Activated CD8-positive, alpha-beta T cell treated with anti-CD3 and anti-CD28 coated beads, Interleukin-2, amount 10 ng/mL, durations not matched to agents 7 days and 5 days (primary cell): ENCODE data around the gene CCDC183. TPM values are rescaled to one million over a fixed set of nuclear protein-coding genes. Genes with fewer than 3 reads are reported as not detected.
A peak's percentile ranks its signal among the peaks of the same experiment; 100 is the strongest.

Experiments
- ATAC-seq: fragments of 150-1000 bp; cut with Tn5 transposase; one replicate; pipeline ENCODE4 v1.10.0; 2021; ENCODE audit warnings: moderate library complexity
- CTCF ChIA-PET: fragments of 350-600 bp; sonication (Branson Sonifier 250); formaldehyde crosslinking; loops from one replicate; lab custom pipeline; 2021; ENCODE audit warnings: antibody characterized with exemption; lab: Charles Lee
- POLR2A ChIA-PET: fragments of 350-600 bp; sonication (Branson Sonifier 250); formaldehyde crosslinking; loops from one replicate; lab custom pipeline; 2021; ENCODE audit warnings: antibody characterized with exemption; lab: Charles Lee
- DNase-seq: peaks from one replicate; pipeline ENCODE4 v3.0.0-alpha.2; 2020
- H3K27ac Mint-ChIP-seq: one replicate; pipeline ENCODE4 v1.8.0; 2021; ENCODE audit warnings: mild to moderate bottlenecking, mixed read lengths
- H3K27me3 Mint-ChIP-seq: one replicate; pipeline ENCODE4 v1.8.0; 2021; ENCODE audit warnings: low read depth, mixed read lengths
- H3K36me3 Mint-ChIP-seq: one replicate; pipeline ENCODE4 v1.8.0; 2021; ENCODE audit warnings: low read depth, mixed read lengths
- H3K4me1 Mint-ChIP-seq: one replicate; pipeline ENCODE4 v1.8.0; 2021; ENCODE audit warnings: low read depth, mixed read lengths
- H3K4me3 Mint-ChIP-seq: one replicate; pipeline ENCODE4 v1.8.0; 2021; ENCODE audit warnings: mild to moderate bottlenecking, mixed read lengths
- H3K9me3 Mint-ChIP-seq: one replicate; pipeline ENCODE4 v1.8.0; 2022; ENCODE audit warnings: mixed read lengths; ENCODE audit not compliant: insufficient read depth
- total RNA-seq, 2 experiments: library from RNA; stranded (reverse); gene quantifications; one replicate each; pipeline ENCODE4 v1.2.3, GENCODE V29; 2021

The CCDC183 gene
- total RNA-seq = under 1 TPM; 0.26 to 0.44 TPM

DNA sequence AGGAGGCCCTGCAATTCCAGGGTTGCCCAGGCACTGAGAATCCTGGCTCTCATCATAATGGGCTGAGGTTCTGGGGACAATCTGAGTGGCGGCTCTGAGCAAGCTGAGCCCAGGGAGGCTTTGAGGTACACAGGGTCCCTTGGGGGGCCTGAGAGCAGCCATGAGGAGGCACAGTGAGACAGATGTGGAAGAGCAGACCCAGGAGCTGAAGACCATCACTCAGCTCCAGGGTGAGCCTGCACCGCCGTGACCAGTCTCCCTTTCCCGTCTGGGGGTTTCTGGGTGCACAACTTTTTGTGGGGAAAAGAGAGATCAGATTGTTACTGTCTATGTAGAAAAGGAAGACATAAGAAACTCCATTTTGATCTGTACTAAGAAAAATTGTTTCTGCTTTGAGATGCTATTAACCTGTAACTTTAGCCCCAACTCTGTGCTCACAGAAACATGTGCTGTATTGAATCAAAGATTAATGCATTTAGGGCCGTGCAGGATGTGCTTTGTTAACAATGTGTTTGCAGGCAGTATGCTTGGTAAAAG, at the start of gene CCDC183:
CCDC183 (plus strand) TSS at position 101 of the 537 bp plus-strand sequence; CDS start at position 161, 60 bp downstream.
- POLR2A ChIA-PET = no interaction called here
- ATAC-seq = no peak

DNA sequence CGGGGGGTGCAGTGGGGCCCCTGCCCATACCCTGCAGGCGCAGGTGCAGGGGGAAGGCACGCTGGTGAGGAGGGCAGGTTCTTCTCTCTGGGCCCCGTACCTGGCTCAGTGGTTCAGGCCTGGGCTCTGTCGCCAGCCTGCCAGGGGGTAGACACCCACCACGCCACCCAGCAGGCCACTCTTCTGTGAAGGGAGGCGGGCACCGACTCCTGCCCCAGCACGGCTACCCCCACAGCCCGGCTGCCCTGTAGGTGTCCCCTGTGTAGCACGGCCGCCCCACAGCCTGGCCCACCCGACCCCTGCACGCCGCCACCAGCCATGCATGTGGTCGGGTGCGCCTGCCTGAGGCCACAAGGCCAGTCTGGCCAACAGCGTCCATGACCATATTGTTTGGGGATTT, 49.5 kb upstream of the CCDC183 start:
- Mint-ChIP-seq H3K9me3 (no peaks in the 10 kb centered on the region), H3K27me3 (peaks cover 4% of the 10 kb centered on the region), H3K36me3 (peaks cover 5% of the 10 kb centered on the region), H3K27ac (no peak overlapping the region), H3K4me1 (peaks cover 10% of the 10 kb centered on the region), H3K4me3 (no peak overlapping the region)
- DNase-seq (no peak), ATAC-seq (no peak)
- ChIA-PET POLR2A (interaction anchor here (0.6 kb wide), 1 partner anchor 62 kb away, joined by 3 read pairs; no protein-coding TSS in a partner anchor), CTCF (no interaction called here)

More for the DNA sequence above, at the start of gene CCDC183:
- peaks cover 41% of the 10 kb centered on the region for H3K4me1 Mint-ChIP-seq
- peaks cover 20% of the 10 kb centered on the region for H3K27me3 Mint-ChIP-seq
- CTCF ChIA-PET = interaction anchor here (0.9 kb wide), 1 partner anchor 440 kb away, joined by 3 read pairs; no protein-coding TSS in a partner anchor
- no peak within 1 kb of the TSS for H3K4me3 Mint-ChIP-seq
- DNase-seq = no peak
- peaks cover 7% of the 10 kb centered on the region for H3K36me3 Mint-ChIP-seq
- H3K9me3 Mint-ChIP-seq = no peaks in the 10 kb centered on the region
- no peak within 1 kb of the TSS for H3K27ac Mint-ChIP-seq

DNA sequence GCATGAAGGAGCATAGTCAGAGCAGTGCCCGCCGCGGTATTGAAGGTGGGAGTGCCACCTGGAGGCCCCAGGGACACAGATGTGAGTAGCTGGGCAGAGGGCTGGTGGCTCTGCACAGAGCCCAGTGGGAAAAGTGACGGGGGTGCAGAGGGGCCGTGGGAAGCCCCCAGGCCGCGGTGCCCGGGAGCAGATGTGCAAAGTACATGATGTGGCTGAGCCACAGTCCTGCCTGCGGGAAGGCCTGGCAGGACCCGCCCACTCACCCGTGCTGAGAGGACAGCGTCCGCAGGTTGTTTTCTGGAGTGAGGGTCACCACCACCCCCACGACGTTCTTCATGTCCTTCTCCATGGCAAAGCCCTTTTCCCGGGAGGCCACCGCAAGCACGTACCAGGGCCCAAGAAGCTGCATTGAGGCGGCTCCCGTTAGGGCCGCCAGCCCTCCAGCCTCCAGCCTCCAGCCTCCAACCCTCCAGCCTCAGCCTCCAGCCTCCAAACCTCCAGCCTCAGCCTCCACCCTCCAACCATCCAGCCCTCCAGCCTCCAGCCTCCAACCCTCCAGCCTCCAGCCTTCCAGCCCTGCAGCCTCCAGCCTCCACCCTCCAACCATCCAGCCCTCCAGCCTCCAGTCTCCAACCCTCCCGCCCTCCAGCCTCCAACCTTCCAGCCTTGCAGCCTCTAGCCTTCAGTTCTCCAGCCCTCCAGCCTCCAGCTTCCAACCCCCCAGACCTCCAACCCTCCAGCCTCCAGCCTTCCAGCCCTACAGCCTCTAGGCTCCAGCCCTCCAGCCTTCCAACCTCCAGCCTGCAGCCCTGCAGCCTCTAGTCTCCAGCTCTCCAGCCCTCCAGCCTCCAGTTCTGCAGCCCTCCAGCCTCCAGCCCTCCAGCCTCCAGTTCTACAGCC, 48.7 kb upstream of the CCDC183 start:
- ChIA-PET POLR2A (no interaction called here), CTCF (interaction anchor here (0.7 to 0.9 kb wide), 2 partner anchors 13 to 172 kb away, joined by 3 to 4 read pairs; no protein-coding TSS in a partner anchor)

DNA sequence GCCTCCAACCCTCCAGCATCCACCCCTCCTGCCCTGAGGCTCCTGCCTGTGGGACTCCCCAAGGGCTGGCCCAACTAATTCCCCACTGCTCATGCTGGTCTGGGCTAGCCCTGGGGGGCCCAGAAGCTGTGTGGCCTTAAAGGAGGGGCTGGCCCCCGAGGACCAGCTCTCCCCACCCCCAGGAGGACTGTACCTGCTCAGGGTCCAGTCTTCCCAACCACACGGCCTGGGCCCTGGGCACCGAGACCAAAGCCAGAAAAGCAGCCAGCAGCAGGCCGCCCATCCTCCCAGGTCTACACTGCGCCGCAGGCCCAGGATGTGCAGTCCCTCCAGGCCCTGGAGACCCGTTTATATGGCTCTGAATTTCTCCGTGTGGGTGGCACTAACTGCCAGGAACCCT, 47.9 kb upstream of the CCDC183 start, which contains the start of gene LCN6:
LCN6 (minus strand) TSS at position 325 of the 400 bp plus-strand sequence; CDS start at position 283, 42 bp downstream.
- Mint-ChIP-seq H3K4me3 (no peak within 1 kb of the TSS), H3K9me3 (peaks cover 9% of the 10 kb centered on the region), H3K27ac (peak within 1 kb of the TSS; percentile 30), H3K4me1 (peaks cover 6% of the 10 kb centered on the region), H3K36me3 (peaks cover 12% of the 10 kb centered on the region), H3K27me3 (peaks cover 12% of the 10 kb centered on the region)
- DNase-seq = no peak
- ChIA-PET POLR2A (no interaction called here), CTCF (no interaction called here)
- no peak for ATAC-seq

More for the DNA sequence above, 48.7 kb upstream of the CCDC183 start:
- peaks cover 11% of the 10 kb centered on the region for H3K27me3 Mint-ChIP-seq
- DNase-seq (no peak), ATAC-seq (no peak)
- peaks cover 3% of the 10 kb centered on the region for H3K9me3 Mint-ChIP-seq
- H3K4me3 Mint-ChIP-seq = no peak overlapping the region
- H3K4me1 Mint-ChIP-seq = peaks cover 6% of the 10 kb centered on the region
- peaks cover 11% of the 10 kb centered on the region for H3K36me3 Mint-ChIP-seq
- H3K27ac Mint-ChIP-seq = no peak overlapping the region

DNA sequence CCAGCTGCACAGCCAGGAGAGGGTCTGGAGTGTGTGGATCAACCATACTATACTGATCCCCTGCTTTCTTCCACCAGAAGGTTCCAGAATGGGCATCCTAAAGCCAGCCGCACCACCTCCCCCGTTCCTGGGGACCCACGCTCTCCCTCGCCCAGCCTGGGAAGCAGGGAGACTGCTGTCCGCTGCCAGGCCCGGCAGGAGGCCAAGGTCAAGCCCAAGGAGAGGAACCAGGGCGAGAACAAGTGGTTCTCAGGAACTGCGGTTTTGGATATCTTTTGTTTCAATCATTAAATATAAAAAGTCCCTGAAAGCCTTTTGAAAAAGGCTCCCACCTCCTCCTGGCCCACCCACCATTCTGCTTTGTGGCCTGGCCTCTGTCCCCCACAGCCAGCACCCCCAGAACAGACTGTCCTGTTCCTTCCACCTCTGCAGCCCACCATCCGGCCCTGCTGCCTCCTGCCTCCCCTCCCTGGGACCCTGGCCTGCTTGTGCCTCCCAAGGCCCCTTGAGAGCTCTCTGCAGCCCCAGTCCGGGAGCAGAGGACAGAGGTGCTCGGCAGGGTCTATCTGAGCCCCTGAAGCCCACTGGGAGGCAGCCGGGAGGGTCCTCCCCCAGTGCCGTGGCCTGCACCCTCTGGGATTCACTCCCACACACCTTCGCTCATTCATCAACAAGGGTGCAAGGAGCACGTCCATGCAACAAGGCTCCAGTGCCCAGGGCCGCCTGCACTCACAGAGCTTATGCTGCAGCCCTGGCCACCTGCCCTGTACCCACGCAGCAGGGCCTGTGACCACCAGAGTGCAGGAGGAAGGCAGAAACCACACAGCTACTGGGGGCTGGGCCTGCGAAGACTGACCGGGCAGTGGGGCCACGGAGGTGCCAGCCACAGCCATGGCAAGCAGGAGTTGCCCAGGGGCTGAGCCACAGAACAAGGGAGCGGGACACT, 47.2 kb upstream of the CCDC183 start:
- peaks cover 12% of the 10 kb centered on the region for H3K27me3 Mint-ChIP-seq
- H3K4me3 Mint-ChIP-seq = no peak overlapping the region
- peaks cover 6% of the 10 kb centered on the region for H3K4me1 Mint-ChIP-seq
- POLR2A ChIA-PET = interaction anchor here (1.8 kb wide), 1 partner anchor 21 kb away, joined by 11 read pairs; no protein-coding TSS in a partner anchor
- H3K27ac Mint-ChIP-seq = peak overlapping the region; percentile 30
- DNase-seq = no peak
- H3K36me3 Mint-ChIP-seq = peaks cover 12% of the 10 kb centered on the region
- CTCF ChIA-PET = interaction anchor here (2.8 kb wide), 1 partner anchor 20 kb away, joined by 14 read pairs; no protein-coding TSS in a partner anchor
- H3K9me3 Mint-ChIP-seq = peaks cover 9% of the 10 kb centered on the region
- no peak for ATAC-seq

DNA sequence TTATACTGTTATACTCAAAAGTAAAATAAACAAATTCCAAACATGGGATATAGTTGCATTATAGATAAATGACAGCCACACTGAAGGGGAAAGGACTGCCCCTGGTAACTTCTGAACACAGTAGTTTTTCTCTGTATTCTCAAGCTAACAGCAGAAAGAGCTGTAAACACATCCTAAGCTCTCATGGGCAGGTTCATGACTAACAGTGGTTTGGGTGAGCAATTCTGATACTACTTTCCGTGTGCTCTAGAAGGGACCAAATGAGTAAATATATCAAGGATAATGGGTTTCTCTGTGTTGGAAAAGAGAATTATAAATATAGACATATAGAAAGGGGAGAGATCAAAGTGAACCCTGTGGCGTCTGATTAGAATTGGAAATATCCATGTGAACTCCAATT, 45.6 kb upstream of the CCDC183 start:
- peaks cover 12% of the 10 kb centered on the region for H3K27me3 Mint-ChIP-seq
- no peak overlapping the region for H3K4me3 Mint-ChIP-seq
- no peak overlapping the region for H3K27ac Mint-ChIP-seq
- CTCF ChIA-PET = interaction anchor here (0.7 to 2.8 kb wide), 4 partner anchors 10 to 296 kb away, joined by 3 to 14 read pairs (median 6); partner anchors contain the start of gene NPDC1
- POLR2A ChIA-PET = interaction anchor here (1.8 kb wide), 1 partner anchor 22 kb away, joined by 11 read pairs; no protein-coding TSS in a partner anchor
- no peak for ATAC-seq
- peaks cover 6% of the 10 kb centered on the region for H3K4me1 Mint-ChIP-seq
- H3K36me3 Mint-ChIP-seq = peaks cover 12% of the 10 kb centered on the region
- peaks cover 9% of the 10 kb centered on the region for H3K9me3 Mint-ChIP-seq
- DNase-seq = no peak

DNA sequence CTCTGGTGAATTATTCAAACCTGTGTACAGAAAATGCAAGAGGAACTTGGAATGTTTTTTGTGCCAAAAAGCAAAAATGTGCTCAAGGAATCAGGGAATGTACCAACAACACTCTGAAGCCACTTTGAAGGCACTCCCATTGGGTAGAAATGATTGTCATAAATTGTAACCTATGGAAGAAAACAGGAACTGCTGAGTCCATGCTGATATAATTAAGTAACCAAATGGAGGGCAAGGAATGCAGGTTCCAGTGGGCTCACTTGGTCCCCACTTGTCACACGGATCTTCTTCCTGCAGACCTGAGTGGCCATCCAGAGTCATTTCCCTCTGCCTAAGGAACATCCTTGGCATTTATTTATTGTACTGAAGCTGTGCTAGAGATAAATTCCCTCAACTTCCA, 44.9 kb upstream of the CCDC183 start:
- Mint-ChIP-seq H3K27me3 (peaks cover 12% of the 10 kb centered on the region), H3K4me3 (no peak overlapping the region), H3K36me3 (peaks cover 12% of the 10 kb centered on the region), H3K27ac (no peak overlapping the region), H3K4me1 (peaks cover 6% of the 10 kb centered on the region), H3K9me3 (peaks cover 9% of the 10 kb centered on the region)
- ChIA-PET POLR2A (interaction anchor here (1.8 kb wide), 1 partner anchor 23 kb away, joined by 11 read pairs; no protein-coding TSS in a partner anchor), CTCF (interaction anchor here (2.0 to 2.8 kb wide), 2 partner anchors 9 to 22 kb away, joined by 8 to 14 read pairs; no protein-coding TSS in a partner anchor)
- ATAC-seq = no peak
- DNase-seq = no peak

DNA sequence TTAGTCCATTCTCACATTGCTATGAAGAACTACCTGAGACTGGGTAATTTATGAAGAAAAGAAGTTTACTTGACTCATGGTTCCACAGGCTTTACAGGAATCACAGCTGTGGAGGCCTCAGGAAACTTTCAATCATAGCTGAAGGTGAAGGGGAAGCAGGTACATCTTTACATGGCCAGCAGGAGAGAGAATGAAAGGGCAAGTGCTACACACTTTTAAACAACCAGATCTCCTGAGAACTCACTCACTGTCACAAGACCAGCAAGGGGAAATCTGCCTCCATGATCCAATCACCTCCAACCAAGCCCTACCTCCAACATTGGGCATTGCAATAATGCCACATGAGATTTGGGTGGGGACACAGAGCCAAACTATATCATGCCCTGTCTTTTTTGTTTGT, 44.3 kb upstream of the CCDC183 start:
- H3K9me3 Mint-ChIP-seq = peaks cover 9% of the 10 kb centered on the region
- no peak overlapping the region for H3K4me3 Mint-ChIP-seq
- H3K4me1 Mint-ChIP-seq = peaks cover 6% of the 10 kb centered on the region
- DNase-seq (no peak), ATAC-seq (no peak)
- H3K36me3 Mint-ChIP-seq = peaks cover 12% of the 10 kb centered on the region
- ChIA-PET CTCF (interaction anchor here (2.0 to 2.8 kb wide), 2 partner anchors 9 to 23 kb away, joined by 8 to 14 read pairs; no protein-coding TSS in a partner anchor), POLR2A (no interaction called here)
- no peak overlapping the region for H3K27ac Mint-ChIP-seq
- H3K27me3 Mint-ChIP-seq = peaks cover 12% of the 10 kb centered on the region

DNA sequence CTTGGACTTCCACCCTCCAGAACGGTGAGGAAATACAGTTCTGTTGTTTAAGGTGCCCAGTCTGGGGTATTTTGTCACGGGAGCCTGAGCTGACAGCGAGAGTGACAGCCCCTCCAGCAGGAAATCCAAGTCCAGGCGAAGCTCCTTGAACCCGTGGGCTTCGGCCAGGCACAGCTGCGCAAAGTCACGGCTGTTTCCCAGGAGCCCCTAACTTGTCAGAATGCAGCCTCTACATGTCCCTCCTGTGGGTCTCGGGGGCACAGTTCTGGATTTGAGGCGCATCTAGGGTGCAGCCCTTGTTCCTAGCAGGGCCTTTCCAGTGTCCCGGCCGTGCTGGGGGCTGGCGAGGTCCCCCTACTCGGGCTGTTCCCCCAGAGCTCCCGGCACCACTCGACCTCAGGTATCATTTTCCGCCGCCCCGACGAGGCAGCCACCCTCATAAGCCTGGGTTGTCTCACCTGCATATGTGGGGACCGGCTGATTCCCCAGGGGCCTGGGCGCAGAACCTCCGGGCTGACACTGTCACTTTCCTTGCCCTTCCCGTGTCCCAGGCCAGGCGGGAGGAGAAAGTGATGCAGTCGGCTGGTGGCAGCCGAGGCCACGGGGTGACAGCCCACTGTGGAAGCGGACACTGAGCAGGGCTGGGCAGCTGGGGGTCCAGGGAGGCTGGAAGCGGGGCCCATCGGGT, 42.6 kb upstream of the CCDC183 start:
- H3K27me3 Mint-ChIP-seq = peaks cover 12% of the 10 kb centered on the region
- H3K4me1 Mint-ChIP-seq = peaks cover 6% of the 10 kb centered on the region
- DNase-seq (no peak), ATAC-seq (no peak)
- peaks cover 12% of the 10 kb centered on the region for H3K36me3 Mint-ChIP-seq
- H3K4me3 Mint-ChIP-seq = no peak overlapping the region
- H3K9me3 Mint-ChIP-seq = peaks cover 9% of the 10 kb centered on the region
- CTCF ChIA-PET = no interaction called here
- POLR2A ChIA-PET = no interaction called here
- H3K27ac Mint-ChIP-seq = no peak overlapping the region

DNA sequence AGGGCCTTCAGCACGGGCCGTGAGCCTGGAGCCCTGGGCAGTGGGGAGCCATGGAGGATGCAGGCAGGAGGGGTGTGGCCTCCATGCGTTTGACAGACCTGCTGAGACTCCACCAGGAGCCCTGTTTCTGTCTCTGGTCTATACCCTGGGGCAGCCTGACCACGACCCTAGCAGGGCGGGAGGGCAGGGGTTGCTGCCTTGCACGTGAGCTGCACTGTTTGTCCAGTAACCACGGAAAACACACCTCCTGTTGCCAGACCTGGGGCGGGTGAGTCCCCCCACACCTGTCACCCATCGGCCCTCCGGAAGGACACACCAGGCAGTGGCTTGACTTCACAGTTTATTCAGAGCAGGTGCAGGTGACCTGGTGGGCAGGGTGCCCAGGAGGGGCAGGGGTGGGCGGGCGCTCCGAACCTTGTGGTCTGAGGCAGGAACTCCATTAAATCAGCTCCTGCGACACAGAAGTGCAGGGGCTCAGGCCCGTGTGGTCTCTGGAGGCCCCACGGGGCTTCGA, 42.0 kb upstream of the CCDC183 start:
- DNase-seq (no peak), ATAC-seq (no peak)
- ChIA-PET POLR2A (no interaction called here), CTCF (no interaction called here)
- H3K27me3 Mint-ChIP-seq = peaks cover 12% of the 10 kb centered on the region
- H3K4me1 Mint-ChIP-seq = peaks cover 6% of the 10 kb centered on the region
- peaks cover 12% of the 10 kb centered on the region for H3K36me3 Mint-ChIP-seq
- H3K27ac Mint-ChIP-seq = no peak overlapping the region
- H3K4me3 Mint-ChIP-seq = no peak overlapping the region
- peaks cover 9% of the 10 kb centered on the region for H3K9me3 Mint-ChIP-seq
